NCI-H2107 treated with DMSO at 0.1 percent for 48 hours (cell line): Measurements from ENCODE around the gene PIGV.
"Not testable (repeated sequence)": the region's sequence is repeated elsewhere in the genome, so short reads cannot be mapped to it uniquely, and the experiment has no call there.

ENCODE experiments used
- DNase-seq: peaks from one replicate; lab custom pipeline; 2025; ENCODE audit not compliant: unreplicated experiment; lab: John Stamatoyannopoulos, UW

PIGV gene

DNA sequence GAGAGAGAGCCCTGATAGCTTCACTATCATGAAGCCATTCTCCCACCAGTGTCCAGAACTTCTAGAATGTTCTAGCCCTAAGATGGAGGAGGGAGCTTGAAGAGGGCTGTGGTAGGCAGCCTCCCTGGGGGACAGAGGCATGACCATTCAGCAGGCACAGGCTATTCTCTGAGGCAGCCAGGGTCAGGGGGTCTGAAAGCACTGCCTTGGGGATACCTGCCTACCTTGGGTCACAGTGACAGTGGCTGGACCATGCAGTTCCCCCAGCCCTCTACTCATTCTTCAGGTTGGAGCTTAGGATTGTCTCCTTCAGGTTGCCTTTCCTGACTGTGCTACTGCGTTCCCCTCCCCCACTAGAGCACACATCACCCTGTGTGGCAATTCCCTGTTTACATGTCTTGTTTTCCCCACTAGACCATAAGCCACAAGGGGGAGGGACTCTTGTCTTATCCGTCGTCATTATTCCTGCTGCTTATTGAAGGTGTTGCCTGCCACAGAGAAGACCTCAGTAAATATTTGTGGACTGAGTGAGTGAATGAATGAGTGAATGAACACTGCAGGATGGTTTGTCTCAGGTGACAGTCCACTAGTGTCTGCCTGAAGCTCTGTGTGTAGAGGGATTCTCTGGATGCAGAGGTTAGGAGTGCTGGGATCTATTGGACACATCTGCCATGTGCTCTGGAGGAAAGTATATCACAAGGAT is 43.9 kb downstream of the PIGV start:
- peak; percentile 9 for DNase-seq

DNA sequence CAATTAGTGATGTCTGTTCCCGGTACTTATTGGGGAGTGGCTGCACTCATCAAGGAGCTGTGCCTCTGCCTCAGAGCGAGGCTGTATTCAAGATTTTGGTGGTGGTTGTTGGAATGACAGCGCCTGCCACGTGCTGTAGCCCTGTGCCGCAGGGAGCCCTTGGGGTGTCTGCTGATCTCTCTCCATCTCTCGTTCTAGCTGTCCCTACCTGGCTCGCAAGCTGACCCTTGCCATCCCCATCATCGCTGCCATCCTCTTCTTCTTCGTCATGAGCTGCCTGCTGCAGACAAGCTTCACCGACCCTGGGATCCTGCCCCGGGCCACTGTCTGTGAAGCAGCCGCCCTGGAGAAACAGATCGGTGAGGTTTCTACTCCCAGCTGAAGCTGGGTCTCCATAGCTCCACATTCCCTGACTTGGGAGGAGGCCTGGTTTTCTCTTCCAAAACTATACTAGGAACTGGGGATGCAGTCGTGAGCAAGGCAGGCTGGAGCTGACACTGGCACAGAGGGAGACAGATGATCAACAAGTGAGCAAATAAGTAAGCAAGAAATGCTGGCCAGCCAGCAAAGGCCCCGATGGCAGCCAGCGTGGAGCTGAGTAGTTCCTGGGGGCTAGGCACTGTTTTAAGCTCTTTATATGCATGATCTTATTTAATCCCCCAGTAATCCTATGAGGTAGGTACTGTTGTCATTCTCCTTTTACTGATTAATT is 44.7 kb downstream of the PIGV start:
- DNase-seq = no peak

- no peak for DNase-seq
These were observed 46.0 kb downstream of the PIGV start for GRCh38 chr1:26833432-26834405.

GRCh38 chr1:26837665-26838064 is 49.9 kb downstream of the PIGV start:
- not testable (repeated sequence) for DNase-seq

DNA sequence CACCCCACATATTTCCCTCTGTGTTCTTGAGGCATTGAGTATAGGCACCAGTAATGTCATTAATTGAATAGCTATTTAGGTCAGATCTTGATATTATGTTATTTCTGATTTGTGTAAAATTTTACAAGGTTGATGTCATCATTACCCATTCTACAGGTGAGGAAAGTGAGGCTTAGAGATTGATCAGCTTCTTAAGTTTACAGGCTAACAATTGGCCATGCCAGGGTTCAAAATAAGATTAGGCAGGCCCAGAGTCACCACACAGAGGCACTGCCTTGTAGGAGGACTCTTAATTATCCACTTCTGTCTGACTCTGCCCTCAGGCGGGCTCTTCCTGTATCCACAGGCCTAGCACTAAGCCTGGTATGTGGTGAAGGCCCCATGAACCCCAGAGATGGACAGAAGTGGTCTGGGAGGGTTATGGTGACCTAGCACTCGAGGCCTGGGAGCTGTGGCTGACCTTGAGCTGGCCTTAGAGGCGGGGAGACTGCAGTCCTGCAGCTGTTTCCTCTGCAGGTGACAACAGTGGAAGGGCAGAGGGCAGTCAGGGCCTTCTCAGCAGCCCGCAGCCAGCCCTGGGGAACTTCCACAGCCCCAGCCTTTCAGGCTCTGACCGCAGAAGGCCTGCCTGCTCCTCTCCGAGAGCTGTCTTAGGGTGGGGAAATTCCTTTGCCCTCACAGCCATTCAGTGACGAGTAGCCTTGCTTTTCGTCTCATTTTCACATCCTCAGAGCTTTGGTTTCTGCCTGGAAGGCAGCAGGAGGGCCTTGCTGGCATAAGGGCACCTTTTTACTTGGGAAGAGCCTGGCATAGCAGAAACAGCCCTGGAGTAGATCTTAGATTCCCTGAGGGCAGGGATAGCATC is 51.0 kb downstream of the PIGV start:
- DNase-seq = no peak

DNA sequence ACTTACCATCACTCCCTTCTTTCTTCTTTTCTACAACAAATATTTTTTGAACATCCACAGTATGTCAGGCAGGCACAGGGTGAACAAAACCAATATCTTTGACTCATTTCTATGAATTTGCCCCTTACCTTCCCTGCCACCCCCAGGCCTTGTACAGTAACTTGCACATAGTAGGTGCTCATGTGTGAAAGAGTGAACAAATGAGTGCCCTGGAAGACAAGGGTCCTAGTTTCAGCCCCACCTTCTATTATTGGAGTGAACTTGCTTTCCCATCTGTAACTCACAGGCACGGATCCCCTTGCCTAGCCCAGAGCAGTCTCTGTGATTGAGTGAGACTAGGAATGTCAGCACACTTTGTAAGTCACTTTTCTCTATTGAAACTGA is 51.6 kb downstream of the PIGV start:
- DNase-seq = no peak

- no peak for DNase-seq
These were observed 52.0 kb downstream of the PIGV start for GRCh38 chr1:26839779-26840178.

DNA sequence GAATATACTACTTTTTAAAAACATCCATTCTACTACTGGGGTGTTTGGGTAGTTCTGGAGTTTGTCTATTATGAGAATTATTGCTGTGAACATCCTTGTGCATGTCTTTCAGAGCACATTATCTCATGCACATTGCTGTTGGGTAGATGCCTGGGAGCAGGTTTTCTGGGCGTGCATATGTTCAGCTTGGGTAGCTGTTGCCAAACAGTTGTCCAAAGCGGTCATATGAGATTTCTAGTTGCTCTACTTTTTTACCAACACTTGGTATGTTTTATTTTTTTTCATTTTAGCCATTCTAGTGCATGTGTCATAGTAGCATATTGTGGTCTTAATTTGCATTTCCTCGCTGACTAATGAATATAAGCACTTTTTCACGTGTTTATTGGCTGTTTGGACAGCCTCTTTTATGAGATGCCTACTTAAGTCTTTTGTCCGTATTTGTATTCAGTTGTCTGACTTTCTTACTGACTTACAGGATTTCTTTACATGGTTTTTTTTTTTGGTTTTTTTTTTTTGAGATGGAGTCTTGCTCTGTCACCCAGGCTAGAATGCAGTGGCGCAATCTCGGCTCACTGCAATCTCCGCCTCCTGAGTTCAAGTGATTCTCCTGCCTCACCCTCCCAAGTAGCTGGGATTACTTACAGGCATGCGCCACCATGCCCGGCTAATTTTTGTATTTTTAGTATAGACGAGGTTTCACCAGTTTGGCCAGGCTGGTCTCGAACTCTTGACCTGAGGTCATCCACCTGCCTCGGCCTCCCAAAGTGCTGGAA is 56.9 kb downstream of the PIGV start:
- DNase-seq = no peak

DNA sequence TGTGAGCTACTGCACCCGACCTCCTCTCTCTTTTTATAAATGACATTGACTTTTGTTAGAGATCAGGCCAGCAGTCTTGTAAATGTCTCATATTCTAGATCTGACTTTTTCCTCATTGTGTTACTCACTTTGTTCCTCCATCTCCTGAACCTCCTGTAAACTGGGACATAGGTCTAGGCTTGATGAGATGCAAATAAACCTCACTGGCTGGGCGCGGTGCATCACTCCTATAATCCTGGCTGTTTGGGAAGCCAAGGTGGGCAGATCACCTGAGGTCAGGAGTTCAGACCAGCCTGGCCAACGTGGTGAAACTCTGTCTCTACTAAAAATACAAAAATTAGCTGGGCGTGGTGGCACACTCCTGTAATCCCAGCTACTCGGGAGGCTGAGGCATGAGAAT is 60.1 kb downstream of the PIGV start:
- DNase-seq = not testable (repeated sequence)
